GM12864 (cell line): ENCODE results near the gene RPUSD1.

Experiments
- DNase-seq: peaks from one replicate; pipeline ENCODE4 v3.0.0-alpha.2; 2011; ENCODE audit warnings: low read depth
- H3K4me3 ChIP-seq: 2 replicates; pipeline ENCODE4 v1.5.1; 2011; ENCODE audit warnings: mild to moderate bottlenecking, low read depth, low read length, control low read depth
- CTCF ChIP-seq: IDR thresholded peaks from 2 replicates; pipeline ENCODE4 v1.5.1; 2011; ENCODE audit warnings: low read depth, mild to moderate bottlenecking, moderate library complexity, low read length, control low read depth, inconsistent platforms; ENCODE audit errors: missing control alignments

RPUSD1 gene

GRCh38 chr16:831571-832413 lies 43.6 kb upstream of the RPUSD1 start:
- no peak overlapping the region for H3K4me3 ChIP-seq
- TF ChIP-seq CTCF = no peak
- no peak for DNase-seq

GRCh38 chr16:830871-831570 lies 42.8 kb upstream of the RPUSD1 start:
- H3K4me3 ChIP-seq = no peak overlapping the region
- no peak for TF ChIP-seq CTCF
- no peak for DNase-seq

GRCh38 chr16:830107-830870 lies 42.1 kb upstream of the RPUSD1 start:
- no peak for TF ChIP-seq CTCF
- no peak overlapping the region for H3K4me3 ChIP-seq
- DNase-seq = no peak

- TF ChIP-seq CTCF = no peak
- no peak for DNase-seq
- no peak overlapping the region for H3K4me3 ChIP-seq
These were observed 40.7 kb upstream of the RPUSD1 start for GRCh38 chr16:828891-829290.

- H3K4me3 ChIP-seq = no peak overlapping the region
- no peak for TF ChIP-seq CTCF
- no peak for DNase-seq
These were observed 39.3 kb upstream of the RPUSD1 start for GRCh38 chr16:827513-827912.

- no peak overlapping the region for H3K4me3 ChIP-seq
- no peak for DNase-seq
- no peak for TF ChIP-seq CTCF
These were observed 37.3 kb upstream of the RPUSD1 start for GRCh38 chr16:825341-826061.
